ENCODE measurements around the gene SLC25A12.
"Not testable (repeated sequence)": the region's sequence is repeated elsewhere in the genome, so short reads cannot be mapped to it uniquely, and the experiment has no call there.

SLC25A12 gene

GRCh38 chr2:171908235-171908634 lies 14.2 kb upstream of the SLC25A12 start:
- TF ChIP-seq CTCF (IDR thresholded peaks at IDR 0.05; ENCODE audit: low read depth, low read length): no peak
- H3K4me3 ChIP-seq (ENCODE audit: low read depth, low read length): no peak overlapping the region

- no peak for TF ChIP-seq CTCF (IDR thresholded peaks at IDR 0.05; ENCODE audit: low read depth, low read length)
- no peak overlapping the region for H3K4me3 ChIP-seq (ENCODE audit: low read depth, low read length)
These were observed 8.9 kb upstream of the SLC25A12 start for GRCh38 chr2:171902840-171903420.

GRCh38 chr2:171899623-171900282 lies 5.7 kb upstream of the SLC25A12 start:
- not testable (repeated sequence) for H3K4me3 ChIP-seq (ENCODE audit: low read depth, low read length)

- no peak overlapping the region for H3K4me3 ChIP-seq (ENCODE audit: low read depth, low read length)
- no peak for TF ChIP-seq CTCF (IDR thresholded peaks at IDR 0.05; ENCODE audit: low read depth, low read length)
These were observed 1.7 kb upstream of the SLC25A12 start for GRCh38 chr2:171895786-171896185.

GRCh38 chr2:171894612-171894947 lies 536 bp upstream of the SLC25A12 start:
- TF ChIP-seq CTCF (IDR thresholded peaks at IDR 0.05; ENCODE audit: low read depth, low read length): no peak
- peak overlapping the region; percentile 79 for H3K4me3 ChIP-seq (ENCODE audit: low read depth, low read length)

GRCh38 chr2:171893196-171893823 lies 734 bp downstream of the SLC25A12 start:
- peak overlapping the region; percentile 79 for H3K4me3 ChIP-seq (ENCODE audit: low read depth, low read length)
- no peak for TF ChIP-seq CTCF (IDR thresholded peaks at IDR 0.05; ENCODE audit: low read depth, low read length)

- no peak for TF ChIP-seq CTCF (IDR thresholded peaks at IDR 0.05; ENCODE audit: low read depth, low read length)
- H3K4me3 ChIP-seq (ENCODE audit: low read depth, low read length): no peak overlapping the region
These were observed 4.2 kb downstream of the SLC25A12 start for GRCh38 chr2:171889808-171890207.

Measured in WI38 (cell line).